SK-N-DZ (cell line): ENCODE measurements around the gene TBCD.
A peak's percentile ranks its signal among the peaks of the same experiment; 100 is the strongest.
"Not testable (repeated sequence)": the region's sequence is repeated elsewhere in the genome, so short reads cannot be mapped to it uniquely, and the experiment has no call there.

ENCODE experiments used
- DNase-seq: peaks from one replicate; pipeline ENCODE4 v3.0.0-alpha.2; 2015; ENCODE audit warnings: low spot score

TBCD gene

DNA sequence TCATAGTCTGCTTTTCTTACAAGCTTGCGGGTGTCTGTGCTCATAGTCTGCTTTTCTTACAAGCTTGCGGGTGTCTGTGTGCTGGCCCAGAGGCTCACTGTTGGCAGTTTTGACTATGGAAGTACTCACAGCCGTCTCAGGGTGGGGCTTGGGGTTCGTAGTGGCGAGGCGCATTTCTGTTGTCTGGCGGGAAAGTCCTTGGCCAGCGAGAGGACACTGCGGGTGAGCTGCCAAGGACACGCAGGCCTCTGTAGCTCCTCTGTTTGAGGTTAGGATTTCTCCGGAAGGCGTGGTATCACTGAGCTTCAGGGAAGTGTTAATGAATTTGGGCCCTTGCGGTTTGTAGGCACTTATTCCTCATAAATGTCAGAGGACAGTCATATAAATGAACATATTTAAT lies 13.5 kb downstream of the TBCD start:
- no peak for DNase-seq

- DNase-seq = no peak
Observed at GRCh38 chr17:82767041-82767754, 15.3 kb downstream of the TBCD start.

DNA sequence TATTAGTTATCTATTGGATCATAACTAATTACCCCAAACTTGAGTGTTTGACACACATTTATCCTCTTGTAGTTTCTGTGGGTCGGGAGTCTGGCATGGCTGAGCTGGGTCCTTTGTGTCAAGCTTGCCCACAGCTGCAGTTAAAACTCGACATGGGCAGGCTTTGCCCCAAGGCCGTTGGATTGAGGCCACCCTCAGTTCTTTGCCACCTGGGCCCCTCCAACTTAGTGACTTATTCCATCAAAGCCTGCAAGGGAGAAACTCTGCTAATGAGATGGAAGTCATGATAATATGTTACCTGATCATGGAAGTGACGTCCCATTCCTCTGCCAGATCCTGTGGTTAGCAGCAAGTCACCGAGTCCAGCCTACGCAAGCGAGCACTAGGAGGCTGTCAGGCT lies 17.2 kb downstream of the TBCD start:
- no peak for DNase-seq

- no peak for DNase-seq
Observed at GRCh38 chr17:82772026-82772425, 20.2 kb downstream of the TBCD start.

DNA sequence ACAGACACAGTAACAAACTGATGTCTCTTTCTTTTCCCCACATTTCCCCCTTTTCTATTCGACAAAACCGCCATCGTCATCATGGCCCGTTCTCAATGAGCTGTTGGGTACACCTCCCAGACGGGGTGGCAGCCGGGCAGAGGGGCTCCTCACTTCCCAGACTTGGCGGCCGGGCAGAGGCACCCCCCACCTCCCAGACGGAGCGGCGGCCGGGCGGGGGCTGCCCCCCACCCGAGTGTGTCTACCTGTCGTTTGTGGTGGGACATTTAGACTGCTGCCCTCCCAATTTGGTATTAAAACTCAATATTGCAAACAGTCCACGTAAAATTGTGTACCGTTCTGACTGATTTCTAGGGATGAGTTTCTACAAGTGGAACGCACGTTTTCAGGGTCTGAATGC lies 22.6 kb downstream of the TBCD start:
- DNase-seq = not testable (repeated sequence)

DNA sequence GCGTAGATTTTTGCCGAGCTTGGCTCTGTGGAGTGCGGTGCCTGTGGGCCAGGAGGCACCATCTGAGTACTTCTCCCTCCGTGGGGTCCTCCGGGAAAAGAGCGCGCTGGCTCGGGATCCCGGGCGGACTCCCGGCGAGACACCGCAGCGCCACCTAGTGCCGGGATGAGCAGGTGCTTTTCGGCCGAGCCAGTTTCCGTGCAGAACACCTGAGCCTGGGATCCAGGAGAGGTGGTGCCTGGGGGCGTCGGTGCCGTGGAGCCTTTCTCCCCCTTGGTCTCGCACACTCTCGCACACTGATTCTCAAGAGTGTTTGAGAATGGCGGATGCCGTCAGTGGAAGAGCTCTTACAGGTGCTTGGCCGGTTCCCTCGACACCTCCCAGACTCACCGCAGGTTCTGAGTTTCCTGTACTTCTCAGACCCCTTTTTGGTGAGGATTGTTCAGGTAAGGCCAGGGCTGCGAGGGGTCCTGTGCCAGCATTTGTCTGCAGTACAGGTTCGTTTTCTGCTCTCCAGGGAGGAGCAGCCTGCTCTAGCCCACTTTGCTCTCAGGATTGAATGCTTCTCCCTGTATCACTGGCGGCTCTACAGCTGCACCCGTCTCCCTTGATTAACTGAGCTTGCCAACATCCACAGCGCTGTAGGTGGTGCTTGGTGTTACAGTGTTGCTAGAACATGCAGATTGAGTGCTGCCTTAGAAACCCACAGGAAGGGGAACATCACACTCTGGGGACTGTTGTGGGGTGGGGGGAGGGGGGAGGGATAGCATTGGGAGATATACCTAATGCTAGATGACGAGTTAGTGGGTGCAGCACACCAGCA lies 23.3 kb downstream of the TBCD start:
- DNase-seq = peak; percentile 68

- DNase-seq = no peak
Observed at GRCh38 chr17:82776454-82776853, 24.6 kb downstream of the TBCD start.

DNA sequence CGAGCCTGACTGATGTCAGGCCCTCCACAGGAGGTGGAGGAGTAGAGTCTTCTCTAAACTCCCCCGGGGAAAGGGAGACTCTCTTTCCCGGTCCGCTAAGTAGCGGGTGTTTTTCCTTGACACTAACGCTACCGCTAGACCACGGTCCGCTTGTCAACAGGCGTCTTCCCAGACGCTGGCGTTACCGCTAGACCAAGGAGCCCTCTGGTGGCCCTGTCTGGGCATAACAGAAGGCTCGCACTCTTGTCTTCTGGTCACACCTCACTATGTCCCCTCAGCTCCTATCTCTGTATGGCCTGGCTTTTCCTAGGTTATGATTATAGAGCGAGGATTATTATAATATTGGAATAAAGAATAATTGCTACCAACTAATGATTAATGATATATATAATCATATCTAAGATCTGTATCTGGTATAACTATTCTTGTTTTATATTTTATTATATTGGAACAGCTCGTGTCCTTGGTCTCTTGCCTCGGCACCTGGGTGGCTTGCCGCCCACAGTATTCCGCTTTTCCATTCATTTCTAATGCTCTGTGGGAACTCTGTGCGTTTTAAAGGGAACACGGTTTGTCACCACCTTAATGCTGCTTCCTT lies 26.0 kb downstream of the TBCD start:
- not testable (repeated sequence) for DNase-seq

- DNase-seq = no peak
Observed at GRCh38 chr17:82779541-82779940, 27.7 kb downstream of the TBCD start.

DNA sequence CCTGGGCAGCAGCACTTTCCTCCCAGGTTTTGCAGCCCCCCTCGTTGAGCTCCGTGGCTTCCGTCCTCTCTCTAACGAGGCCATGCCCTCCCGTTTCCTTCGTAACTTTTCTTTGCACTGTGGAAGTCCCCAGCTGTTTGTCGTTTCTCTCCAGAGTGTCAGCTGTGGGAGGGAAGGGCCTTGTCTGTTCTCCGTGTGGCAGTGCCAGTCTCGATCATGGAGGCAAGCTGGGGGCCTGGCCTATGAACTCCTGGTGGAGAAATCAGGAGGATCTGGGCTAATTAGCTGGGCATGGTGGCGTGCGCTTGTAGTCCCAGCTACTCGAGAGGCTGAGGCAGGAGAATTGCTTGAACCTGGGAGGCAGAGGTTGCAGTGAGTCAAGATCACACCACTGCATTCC lies 28.3 kb downstream of the TBCD start:
- no peak for DNase-seq

DNA sequence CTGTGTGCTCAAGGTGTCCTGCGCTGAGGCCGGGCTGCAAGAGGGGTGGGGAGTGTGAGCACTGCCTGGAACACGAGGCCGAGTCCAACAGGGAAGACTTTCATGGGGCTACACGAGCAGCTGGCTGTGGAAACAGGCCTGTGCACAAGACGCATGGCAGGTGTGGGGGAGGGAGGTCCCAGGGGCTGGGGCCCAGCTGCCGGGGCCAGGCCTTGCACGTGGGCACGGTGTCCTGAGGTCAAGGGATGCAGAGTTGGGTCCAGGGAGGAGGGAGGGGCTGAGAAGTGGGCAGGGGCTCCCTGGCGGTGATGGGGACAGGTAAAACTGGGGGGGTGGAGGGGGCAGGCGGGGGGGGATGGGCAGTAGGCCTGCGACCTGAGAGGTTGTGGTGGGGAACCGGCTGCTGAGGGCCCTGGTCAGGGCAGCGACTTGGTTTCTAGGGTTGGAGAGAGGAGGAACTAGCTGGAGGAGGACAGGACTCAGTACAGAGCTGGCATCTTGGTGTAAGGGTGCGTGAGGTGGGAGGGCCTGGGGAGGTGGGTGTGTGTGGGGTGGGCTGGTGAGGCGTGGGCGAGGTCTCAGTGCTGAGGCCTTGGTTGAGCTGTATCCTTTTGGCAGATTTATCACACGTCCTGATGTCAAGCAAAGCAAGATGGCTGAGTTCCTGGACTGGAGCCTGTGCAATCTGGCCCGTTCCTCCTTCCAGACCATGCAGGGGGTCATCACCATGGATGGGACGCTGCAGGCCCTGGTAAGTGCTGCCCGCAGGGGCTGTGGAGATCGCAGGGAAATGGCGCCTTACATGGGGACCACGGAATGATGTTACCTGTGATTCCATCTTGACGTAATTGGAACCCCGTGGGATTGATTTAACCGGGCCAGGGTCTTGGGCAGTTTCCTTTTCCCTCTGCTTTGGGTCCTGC lies 29.4 kb downstream of the TBCD start:
- DNase-seq = peak; percentile 54

DNA sequence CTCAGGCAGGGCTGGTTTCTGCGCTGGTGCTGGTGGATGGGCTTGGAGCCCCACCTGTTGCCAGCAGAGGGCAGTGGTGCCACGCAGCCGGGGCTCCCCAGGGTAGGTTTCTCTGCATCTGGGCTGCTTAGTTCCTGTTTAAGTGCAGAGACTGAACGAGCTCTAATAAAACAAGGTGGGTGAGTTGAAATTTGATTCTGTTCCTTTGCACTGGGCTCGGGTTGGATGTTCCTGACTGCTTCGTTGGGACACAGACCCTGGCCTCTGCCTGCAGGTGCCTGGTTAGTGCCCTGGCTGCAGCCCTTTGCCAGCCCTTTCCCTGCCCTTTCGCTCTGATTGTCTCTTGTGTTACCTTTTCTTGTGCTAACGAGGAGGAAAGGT lies 30.0 kb downstream of the TBCD start:
- peak; percentile 65 for DNase-seq

GRCh38 chr17:82782657-82783207 lies 30.9 kb downstream of the TBCD start:
- no peak for DNase-seq

DNA sequence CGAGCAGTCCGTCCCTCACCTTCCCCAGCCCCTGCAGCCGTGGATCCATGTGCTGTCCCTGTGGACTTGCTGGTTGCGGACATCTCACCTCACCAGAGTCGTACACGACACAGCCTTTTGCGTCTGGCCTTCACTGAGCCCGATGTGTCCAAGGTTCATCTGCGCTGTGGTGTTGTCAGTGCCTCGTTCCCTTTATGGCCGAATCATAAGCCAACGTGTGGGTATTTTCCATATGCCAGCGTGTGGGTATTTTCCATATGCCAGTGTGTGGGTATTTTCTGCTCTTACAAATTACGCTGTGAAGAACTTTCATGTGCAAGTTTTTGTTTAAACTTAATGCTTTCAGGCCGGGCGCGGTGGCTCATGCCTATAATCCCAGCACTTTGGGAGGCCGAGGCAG lies 31.6 kb downstream of the TBCD start:
- no peak for DNase-seq

DNA sequence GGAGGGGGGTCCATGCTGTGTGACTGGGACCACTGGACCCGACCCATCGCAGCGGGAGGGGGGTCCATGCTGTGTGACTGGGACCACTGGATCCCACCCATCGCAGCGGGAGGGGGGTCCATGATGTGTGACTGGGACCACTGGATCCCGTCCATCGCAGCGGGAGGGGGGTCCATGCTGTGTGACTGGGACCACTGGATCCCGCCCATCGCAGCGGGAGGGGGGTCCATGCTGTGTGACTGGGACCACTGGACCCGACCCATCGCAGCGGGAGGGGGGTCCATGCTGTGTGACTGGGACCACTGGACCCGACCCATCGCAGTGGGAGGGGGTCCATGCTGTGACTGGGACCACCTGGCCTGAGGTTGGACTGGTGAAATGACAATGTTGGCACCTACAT lies 33.7 kb downstream of the TBCD start:
- not testable (repeated sequence) for DNase-seq

DNA sequence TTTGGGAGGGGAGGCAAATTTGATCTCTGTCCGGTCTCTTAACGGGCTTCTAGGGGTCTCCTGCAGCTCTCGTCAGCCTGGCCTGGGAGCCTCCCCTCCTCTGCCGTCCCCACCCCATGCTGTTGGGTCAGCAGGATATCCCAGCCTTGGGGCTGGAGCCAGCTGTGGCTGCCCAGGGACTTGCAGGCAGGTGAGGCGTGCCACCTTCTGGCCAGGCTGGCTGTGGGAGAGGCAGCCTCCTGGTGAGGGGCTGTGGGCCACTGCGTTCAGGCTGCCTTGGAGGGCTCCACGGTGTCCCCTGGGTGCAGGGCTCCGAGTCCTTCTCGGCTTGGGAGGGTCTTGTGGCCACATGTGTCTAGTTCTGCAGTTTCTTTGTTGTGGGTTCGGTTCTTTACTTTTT lies 34.6 kb downstream of the TBCD start:
- no peak for DNase-seq

DNA sequence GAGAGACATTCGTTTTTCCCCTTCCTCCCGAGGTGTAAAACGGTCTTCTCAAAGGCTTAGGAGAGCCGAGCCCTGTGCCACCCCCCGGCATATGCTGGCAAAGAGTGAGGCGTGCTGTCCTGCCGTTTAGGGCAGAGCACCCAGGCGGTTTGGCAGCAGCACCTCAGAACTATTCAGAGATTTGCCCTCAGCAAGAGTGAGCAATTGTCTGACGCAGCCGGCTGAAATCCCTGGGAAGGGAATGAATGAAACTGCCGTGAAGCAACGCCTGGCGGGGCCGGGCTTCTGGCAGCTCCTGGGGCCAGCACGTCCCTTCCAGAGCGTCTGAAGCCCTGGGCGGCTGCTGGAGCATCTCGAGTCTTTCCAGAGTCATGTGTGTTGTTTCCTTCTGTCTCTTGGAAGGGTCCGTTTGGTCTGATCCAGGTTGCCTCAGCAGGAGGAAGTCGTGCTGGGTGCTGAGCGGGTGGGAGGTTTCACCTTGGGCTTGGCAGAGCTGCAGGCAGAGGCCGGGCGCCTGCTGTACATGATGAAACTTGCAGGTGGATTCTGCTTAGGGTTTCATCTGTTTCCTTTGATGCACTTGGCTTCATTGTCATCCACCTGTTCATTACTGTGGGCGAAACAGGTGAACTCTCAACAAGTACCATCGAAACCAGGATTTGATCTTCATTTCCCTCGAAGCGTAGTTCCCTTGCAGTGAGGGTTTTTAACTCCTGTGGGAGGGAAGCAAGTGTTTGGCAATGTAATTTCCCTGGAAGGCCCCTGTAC lies 35.4 kb downstream of the TBCD start:
- no peak for DNase-seq

GRCh38 chr17:82788206-82789001 lies 36.5 kb downstream of the TBCD start:
- no peak for DNase-seq

GRCh38 chr17:82789051-82789592 lies 37.3 kb downstream of the TBCD start:
- no peak for DNase-seq
